ENCODE results near the gene COL17A1. TPM values are rescaled to one million over a fixed set of nuclear protein-coding genes. Genes with fewer than 3 reads are reported as not detected.

Gene COL17A1
- total and polyA plus RNA-seq, 2 of the 13 experiments (the other 11 are each of a cell fraction or from before 2014, with no cell fraction given): 0.03 TPM; not detected in 1

GRCh38 chr10:104120903-104121484 lies 35.3 kb upstream of the COL17A1 start (continued):
- no peak for TF ChIP-seq ZNF674 (CRISPR knock-in tag; IDR thresholded peaks at IDR 0.05; ENCODE audit: low read depth)
- no peak for TF ChIP-seq ZFP1 (CRISPR knock-in tag; IDR thresholded peaks at IDR 0.05)
- no peak for TF ChIP-seq ZNF276 (CRISPR knock-in tag; IDR thresholded peaks at IDR 0.05; ENCODE audit: low read depth)
- TF ChIP-seq POLR2AphosphoS2 (IDR thresholded peaks at IDR 0.05; ENCODE audit: low read depth, low read length): no peak
- TF ChIP-seq SSRP1 (CRISPR knock-in tag; IDR thresholded peaks at IDR 0.05): no peak
- no peak for TF ChIP-seq ZBTB38 (CRISPR knock-in tag; IDR thresholded peaks at IDR 0.05)
- TF ChIP-seq, protein P1, sequence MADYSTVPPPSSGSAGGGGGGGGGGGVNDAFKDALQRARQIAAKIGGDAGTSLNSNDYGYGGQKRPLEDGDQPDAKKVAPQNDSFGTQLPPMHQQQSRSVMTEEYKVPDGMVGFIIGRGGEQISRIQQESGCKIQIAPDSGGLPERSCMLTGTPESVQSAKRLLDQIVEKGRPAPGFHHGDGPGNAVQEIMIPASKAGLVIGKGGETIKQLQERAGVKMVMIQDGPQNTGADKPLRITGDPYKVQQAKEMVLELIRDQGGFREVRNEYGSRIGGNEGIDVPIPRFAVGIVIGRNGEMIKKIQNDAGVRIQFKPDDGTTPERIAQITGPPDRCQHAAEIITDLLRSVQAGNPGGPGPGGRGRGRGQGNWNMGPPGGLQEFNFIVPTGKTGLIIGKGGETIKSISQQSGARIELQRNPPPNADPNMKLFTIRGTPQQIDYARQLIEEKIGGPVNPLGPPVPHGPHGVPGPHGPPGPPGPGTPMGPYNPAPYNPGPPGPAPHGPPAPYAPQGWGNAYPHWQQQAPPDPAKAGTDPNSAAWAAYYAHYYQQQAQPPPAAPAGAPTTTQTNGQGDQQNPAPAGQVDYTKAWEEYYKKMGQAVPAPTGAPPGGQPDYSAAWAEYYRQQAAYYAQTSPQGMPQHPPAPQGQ (CRISPR knock-in tag; IDR thresholded peaks at IDR 0.05; ENCODE audit: borderline replicate concordance): no peak
- no peak for TF ChIP-seq DMAP1 (CRISPR knock-in tag; IDR thresholded peaks at IDR 0.05)
- TF ChIP-seq TFAP4 (IDR thresholded peaks at IDR 0.05; ENCODE audit: borderline replicate concordance, low read depth): no peak
- TF ChIP-seq, protein P2, sequence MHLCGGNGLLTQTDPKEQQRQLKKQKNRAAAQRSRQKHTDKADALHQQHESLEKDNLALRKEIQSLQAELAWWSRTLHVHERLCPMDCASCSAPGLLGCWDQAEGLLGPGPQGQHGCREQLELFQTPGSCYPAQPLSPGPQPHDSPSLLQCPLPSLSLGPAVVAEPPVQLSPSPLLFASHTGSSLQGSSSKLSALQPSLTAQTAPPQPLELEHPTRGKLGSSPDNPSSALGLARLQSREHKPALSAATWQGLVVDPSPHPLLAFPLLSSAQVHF (CRISPR knock-in tag; IDR thresholded peaks at IDR 0.05): no peak
- TF ChIP-seq ZNF83 (CRISPR knock-in tag; IDR thresholded peaks at IDR 0.05; ENCODE audit: borderline replicate concordance): no peak
- TF ChIP-seq ZNF101 (CRISPR knock-in tag; IDR thresholded peaks at IDR 0.05; ENCODE audit: borderline replicate concordance, low read depth): no peak
- no peak for TF ChIP-seq ZNF124 (CRISPR knock-in tag; IDR thresholded peaks at IDR 0.05)
- no peak for TF ChIP-seq ZNF383 (CRISPR knock-in tag; IDR thresholded peaks at IDR 0.05; ENCODE audit: borderline replicate concordance)
- TF ChIP-seq SMC3 (IDR thresholded peaks at IDR 0.05; ENCODE audit: low read length): no peak
- TF ChIP-seq ERF (CRISPR knock-in tag; IDR thresholded peaks at IDR 0.05): 0 out of 2 replicates have a peak, but pooled peaks have one; percentile 26
- TF ChIP-seq ZNF337 (CRISPR knock-in tag; IDR thresholded peaks at IDR 0.05; ENCODE audit: borderline replicate concordance, low read depth): no peak
- TF ChIP-seq HMGXB4 (CRISPR knock-in tag; IDR thresholded peaks at IDR 0.05; ENCODE audit: borderline replicate concordance in 1 of 2, low read depth in 1 of 2): no peak; a peak in 1 of 4 replicates
- TF ChIP-seq ZNF501 (CRISPR knock-in tag; IDR thresholded peaks at IDR 0.05): no peak
- no peak for TF ChIP-seq NFKBIZ (CRISPR knock-in tag; IDR thresholded peaks at IDR 0.05)
- no peak for TF ChIP-seq TBP (CRISPR knock-in tag; IDR thresholded peaks at IDR 0.05)
- TF ChIP-seq ZNF567 (CRISPR knock-in tag; IDR thresholded peaks at IDR 0.05; ENCODE audit: borderline replicate concordance): no peak
- TF ChIP-seq ZBTB21 (CRISPR knock-in tag; IDR thresholded peaks at IDR 0.05): no peak
- TF ChIP-seq HNF4G (IDR thresholded peaks at IDR 0.05; ENCODE audit: borderline replicate concordance, low read depth, low read length): no peak
- no peak for TF ChIP-seq HNF4G (CRISPR knock-in tag; IDR thresholded peaks at IDR 0.05; ENCODE audit: borderline replicate concordance, low read depth)
